Fibroblast of skin of left quadriceps (primary cell): Measurements from ENCODE around the gene OR51B5.
"Not testable (repeated sequence)": the region's sequence is repeated elsewhere in the genome, so short reads cannot be mapped to it uniquely, and the experiment has no call there.

Source experiments
- DNase-seq, 2 experiments: peaks; one replicate each; pipeline ENCODE4 v3.0.0-alpha.2; 2013; ENCODE audit warnings: low read depth in 2 of 2

OR51B5 gene, protein sequence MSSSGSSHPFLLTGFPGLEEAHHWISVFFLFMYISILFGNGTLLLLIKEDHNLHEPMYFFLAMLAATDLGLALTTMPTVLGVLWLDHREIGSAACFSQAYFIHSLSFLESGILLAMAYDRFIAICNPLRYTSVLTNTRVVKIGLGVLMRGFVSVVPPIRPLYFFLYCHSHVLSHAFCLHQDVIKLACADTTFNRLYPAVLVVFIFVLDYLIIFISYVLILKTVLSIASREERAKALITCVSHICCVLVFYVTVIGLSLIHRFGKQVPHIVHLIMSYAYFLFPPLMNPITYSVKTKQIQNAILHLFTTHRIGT

DNA sequence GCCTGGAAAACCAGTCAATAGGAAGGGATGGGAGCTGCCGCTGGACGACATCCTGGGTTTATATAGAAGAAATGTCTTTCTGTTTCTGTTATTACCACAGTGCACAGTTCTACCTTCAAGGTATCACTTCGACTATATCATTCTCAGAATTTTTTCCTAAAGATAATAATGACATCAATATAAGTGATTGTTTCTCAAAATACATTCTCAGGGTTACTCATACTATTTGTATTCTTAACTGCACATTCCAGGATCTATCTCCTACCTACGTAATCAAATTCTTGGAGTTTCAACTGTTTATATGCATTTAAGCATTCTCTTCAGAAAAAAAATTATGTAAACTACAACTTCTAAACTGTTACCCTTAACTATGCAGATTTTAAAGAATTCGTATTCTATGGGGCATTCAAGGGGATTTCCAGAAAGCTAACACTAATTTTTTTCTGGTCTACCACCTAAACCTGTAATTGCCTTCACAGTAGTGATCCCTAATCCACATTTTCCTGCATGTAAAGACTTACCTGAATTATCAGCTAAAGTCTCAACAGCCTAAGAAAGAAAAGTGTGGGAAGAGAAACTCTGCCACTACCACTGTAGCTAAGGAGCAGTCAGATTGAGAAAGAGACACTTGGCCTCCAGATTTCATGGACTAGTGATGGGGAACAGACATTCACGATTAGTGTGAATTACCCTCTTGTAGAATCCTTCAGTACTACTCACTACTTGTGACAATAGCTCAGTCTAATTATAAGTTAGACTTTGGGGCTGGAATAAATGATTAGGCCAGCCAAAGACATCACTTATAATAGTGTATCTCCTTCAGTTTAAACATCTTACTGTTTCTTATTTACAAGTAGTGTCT, at the start of gene OR51B5:
TSS of gene OR51B5 (minus strand) at position 51 of the 862 bp plus-strand sequence. CDS start at position 51, 0 bp downstream.
- no peak for DNase-seq

DNA sequence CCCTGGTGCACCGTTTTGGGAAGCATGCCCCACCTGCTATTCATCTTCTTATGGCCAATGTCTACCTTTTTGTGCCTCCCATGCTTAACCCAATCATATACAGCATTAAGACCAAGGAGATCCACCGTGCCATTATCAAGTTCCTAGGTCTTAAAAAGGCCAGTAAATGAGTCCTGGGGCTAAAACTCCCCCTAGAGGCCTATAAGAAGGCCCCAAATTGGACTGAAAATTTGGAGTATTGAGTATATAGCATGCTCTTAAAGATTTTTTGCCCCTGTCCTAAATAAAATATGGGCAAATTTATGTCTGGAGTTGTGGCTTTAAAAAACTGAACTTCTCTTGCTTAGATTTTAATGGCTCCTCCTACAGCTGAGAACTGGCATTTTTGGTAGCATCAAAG, 46.9 kb upstream of the OR51B5 start:
- DNase-seq: no peak

- DNase-seq: no peak
Measured at GRCh38 chr11:5384335-5384734, 41.0 kb upstream of the OR51B5 start.

DNA sequence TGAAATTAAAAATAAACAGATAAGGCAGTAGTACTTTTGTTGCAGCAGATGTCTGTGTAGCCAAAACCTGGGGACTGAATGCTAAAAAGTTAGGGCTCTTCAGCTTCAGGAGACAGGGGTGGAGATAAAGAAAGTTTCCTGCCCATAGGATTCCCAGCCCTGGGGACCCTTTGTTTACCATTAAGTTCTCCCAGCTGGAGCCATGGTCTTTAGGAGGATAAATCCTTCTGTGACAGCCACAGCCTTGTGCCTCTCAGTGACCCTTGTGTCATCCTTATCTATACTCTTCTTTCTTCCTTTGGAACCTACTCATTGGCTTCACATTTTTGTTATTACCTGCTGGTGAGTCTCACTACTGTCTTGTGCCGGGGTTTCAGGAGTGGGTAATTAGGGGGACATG, 40.3 kb upstream of the OR51B5 start, which contains the start of gene OR51M1:
TSS of gene OR51M1 (plus strand) at position 237 of the 400 bp plus-strand sequence. CDS start 5,587 bp downstream, outside the sequence.
- no peak for DNase-seq

- DNase-seq: peak; percentile 22 to 26
Measured at GRCh38 chr11:5380740-5381342, 37.5 kb upstream of the OR51B5 start.

- DNase-seq: peak; percentile 24 to 31
Measured at GRCh38 chr11:5369789-5370188, 26.5 kb upstream of the OR51B5 start.

GRCh38 chr11:5368502-5369043, 25.2 kb upstream of the OR51B5 start:
- no peak for DNase-seq

DNA sequence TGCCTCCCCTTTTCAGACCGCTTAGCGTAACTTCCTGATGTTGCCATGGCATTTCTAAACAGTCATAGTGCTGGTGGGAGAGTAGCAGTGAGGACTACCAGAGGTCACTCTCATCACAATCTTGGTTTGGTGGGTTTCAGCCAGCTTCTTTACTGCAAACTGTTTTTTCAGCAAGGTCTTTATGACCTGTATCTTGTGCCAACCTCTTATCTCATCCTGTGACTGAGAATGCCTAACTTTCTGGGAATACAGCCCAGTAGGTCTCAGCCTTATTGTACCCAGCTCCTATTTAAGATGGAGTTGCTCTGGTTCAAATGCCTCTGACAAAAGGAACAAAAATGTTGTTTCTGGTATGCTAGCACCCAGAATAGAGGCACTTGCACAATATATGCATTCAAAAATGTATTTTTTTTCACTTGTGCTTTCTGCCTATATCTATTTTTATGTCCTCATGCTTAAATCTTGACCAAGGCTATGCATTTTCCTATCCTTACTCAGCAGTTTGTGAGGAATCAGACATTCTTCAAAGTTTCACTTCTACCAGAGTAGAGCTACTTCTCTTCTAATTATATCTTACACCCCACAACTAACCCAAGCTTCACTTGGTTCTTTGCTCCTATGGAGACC, 24.2 kb upstream of the OR51B5 start:
- peak; percentile 60 to 69 for DNase-seq

DNA sequence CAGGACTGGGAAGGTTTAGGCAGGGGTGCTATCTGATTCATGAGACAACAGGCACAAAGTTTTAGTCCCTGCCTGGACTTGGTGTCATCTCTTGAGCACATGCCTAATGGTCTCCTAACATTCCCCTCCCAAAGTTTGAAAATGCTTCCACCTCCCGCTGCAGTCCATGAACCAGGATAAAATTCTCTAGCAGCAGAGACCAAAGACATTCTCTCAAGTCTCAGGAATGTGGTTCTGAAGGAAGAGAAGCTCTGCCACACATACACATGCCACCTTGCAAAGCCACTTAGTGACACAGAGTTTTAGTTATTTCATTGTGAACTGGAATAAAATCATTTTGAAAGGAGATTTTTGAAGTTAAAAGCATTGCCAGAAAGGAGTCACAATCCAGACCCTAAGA, 23.5 kb upstream of the OR51B5 start:
- DNase-seq: no peak

DNA sequence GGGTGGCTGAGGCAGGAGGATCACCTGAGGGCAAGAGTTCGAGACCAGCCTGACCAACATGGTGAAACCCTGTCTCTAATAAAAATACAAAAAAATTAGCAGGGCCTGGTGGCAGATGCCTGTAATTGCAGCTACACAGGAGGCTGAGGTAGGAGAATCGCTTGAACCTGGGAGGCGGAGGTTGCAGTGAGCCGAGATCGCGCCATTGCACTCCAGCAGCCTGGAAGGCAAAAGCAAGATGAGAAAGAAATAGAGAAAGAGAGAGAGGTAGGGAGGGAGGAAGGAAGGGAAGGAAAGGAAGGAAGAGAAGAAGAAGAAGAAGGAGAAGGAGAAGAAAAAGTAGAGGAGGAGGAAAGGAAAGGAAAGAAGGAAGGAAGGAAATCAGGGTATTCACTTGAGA, 23.0 kb upstream of the OR51B5 start:
- not testable (repeated sequence) for DNase-seq

DNA sequence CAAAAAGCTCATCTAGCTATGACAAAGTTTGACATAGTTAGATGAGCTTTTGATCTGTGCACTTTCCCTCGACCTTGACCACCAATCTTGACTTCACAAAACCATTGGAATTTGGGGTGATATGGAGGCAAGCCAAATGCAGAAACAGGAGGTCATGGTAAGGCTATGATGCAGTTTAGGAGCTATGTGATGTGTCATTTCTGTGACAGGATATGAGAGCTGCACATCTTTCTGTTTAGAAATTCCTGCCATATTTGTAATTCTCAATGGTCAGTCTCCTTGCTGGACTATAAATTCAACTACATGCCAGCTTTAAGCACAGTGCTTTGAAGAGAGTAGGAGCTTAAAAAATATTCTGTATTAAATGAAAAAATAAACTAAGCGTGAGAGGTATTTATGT, 20.9 kb upstream of the OR51B5 start:
- peak; percentile 53 to 61 for DNase-seq

DNA sequence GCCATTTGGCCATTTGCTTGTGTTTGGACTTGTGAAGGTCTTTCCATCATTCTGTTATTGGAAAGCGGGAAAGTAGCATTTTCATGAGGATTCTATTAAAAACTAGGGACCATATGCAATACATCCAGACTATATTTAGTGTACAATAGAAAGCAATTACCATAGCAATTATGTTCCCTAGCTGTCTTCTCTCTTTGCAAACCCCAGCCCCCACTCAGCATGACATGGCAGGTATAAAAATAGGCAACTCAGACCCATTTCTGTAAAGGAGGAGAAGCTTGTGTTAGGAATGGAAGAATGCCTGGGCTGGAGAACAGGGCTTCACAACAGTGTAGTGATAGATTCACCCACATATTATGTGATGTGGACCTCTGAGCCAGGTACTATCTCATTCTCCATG, 20.4 kb upstream of the OR51B5 start:
- DNase-seq: no peak

GRCh38 chr11:5362017-5362625, 18.8 kb upstream of the OR51B5 start:
- no peak for DNase-seq

- DNase-seq: not testable (repeated sequence)
Measured at GRCh38 chr11:5356031-5356430, 12.7 kb upstream of the OR51B5 start.

- DNase-seq: no peak
Measured at GRCh38 chr11:5351208-5351607, 7.9 kb upstream of the OR51B5 start, which contains the start of gene OR51B6. Gene OR51B6, plus strand, starts transcription at chr11:5351508. Its CDS starts 0 bp downstream, at chr11:5351508.

- no peak for DNase-seq
Measured at GRCh38 chr11:5349550-5349949, 6.2 kb upstream of the OR51B5 start.

DNA sequence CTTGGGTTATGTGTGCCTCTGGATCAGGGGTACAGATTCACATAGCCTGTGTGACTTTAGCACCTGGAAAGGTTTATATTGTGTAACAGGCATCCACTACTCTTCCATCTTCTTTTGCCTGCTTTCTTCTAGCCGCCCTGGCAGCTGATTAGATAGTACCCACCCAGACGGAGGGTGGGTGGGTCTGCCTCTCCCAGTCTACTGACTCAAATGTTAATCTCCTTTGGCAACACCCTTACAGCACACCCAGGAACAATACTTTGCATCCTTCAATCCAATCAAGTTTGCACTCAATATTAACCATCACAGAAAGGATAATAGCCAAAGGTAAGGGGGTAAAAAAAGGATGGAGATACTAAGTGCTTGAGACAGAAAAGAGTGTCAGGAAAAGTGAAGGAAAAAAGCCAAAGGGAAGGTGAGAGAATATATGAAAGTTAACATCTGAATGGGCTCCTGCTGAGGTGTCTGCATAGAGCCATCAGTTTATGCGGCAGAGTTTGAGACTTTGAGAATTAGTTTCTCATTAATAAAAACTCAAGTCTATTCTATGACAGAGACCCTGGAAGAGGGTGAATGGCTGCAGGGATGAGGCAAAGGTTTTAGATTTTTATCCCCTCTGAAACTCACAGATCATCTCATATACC, 5.3 kb upstream of the OR51B5 start:
- no peak for DNase-seq

- DNase-seq: no peak
Measured at GRCh38 chr11:5345831-5346230, 2.5 kb upstream of the OR51B5 start.

DNA sequence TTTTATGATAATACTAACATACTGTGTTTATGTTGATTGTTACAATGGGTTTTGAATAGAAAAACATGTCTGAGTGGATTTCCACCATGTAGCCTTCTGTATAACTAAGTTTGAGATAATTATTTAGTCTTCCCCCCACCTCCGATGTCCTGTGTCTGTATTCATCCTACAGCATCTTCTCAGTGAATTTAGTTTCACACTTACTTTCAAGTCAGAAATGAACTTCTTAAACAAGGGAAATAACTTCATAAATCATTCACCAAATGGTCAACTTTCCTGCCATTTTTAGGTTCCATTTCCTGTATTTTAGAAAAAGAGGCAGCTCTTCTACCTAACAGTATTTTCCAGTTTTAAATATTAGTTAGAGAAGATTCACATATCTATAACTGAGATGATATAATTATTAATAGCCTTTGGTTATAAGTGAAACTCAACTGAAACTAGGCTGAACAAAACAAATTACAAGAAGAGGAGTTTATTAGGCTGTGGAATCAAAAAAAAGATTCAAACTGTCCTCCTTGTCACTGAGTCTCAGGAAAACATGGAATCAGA, 3.5 kb downstream of the OR51B5 start:
- DNase-seq: no peak

- DNase-seq: not testable (repeated sequence)
Measured at GRCh38 chr11:5337253-5337652, 6.1 kb downstream of the OR51B5 start.
